NK-92 (cell line): ENCODE results near the gene GNAI2.
"Not testable (repeated sequence)": the region's sequence is repeated elsewhere in the genome, so short reads cannot be mapped to it uniquely, and the experiment has no call there.

Experiments
- DNase-seq: peaks from one replicate; lab custom pipeline; 2025; ENCODE audit not compliant: unreplicated experiment; lab: John Stamatoyannopoulos, UW

The GNAI2 gene

DNA sequence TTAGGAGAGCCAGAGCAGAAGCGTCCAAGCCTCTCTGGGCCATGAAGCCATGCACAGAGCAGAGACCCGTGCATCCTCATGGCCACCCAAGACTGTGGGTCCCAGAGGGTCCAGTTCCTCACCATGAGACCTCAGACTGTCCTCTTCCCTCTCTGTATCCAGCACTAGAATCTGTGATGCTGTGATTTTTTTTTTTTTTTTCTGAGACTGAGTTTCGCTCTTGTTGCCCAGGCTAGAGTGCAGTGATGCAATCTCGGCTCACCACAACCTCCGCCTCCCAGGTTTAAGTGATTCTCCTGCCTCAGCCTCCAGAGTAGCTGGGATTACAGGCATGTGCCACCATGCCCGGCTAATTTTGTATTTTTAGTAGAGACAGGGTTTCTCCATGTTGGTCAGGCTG lies 8.8 kb downstream of the GNAI2 start:
- not testable (repeated sequence) for DNase-seq

DNA sequence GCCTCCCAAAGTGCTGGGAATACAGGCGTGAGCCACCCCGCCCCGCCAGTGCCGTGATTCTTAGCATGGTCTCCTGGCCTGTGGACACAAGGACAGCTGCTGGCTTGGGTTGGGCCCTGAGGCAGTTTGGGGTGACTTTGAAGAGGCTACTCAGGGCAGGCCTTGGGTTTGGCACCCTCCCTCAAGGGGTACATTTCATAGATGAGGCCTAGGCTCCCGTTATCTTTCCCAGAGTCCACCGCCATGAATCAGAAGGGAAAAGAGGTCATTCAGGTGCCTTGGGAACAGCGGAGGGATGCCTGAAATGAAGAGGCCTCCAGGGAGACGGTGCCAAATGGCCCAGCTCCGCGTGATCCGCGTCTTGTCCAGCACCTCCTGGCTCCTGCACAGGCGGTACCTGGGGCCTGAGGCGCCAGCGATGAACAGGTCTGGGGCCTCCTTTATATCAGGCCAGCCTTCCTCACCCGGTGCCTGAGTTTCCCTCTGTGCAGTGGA lies 9.3 kb downstream of the GNAI2 start:
- no peak for DNase-seq

DNA sequence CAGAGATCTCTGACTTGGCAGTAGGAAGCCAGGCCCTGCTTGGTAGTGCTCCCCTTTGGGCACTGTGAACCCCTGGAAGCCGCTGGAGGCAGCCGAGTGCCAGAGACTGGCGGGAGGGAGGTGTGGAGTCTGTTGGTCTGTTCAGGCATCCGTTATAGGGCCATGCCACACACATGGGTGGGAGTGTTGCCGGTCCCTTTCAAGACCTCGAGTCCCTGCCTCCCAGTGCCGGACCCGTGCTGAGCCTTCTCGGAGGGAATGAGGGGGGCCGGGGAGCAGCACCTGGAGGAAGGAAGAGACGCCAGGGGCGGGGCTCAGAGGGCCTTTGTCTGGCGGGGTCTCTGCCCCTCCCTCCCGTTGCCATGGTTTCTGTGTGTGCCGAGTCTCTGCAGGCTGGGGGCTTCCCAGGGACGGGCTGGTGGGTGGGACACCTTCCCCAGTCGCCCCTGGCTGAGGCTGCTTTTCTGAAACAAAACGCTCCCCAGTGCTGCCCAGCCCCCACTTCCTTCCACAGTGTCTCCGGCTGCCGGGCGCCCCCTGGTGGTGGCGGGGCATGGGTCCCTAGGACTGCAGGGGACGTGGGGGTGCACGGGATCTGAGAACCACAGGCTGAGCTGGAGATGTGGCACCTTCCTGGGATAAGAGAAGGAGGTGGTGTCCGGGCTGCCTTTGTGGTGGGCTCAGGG lies 10.0 kb downstream of the GNAI2 start:
- DNase-seq = peak; percentile 68

DNA sequence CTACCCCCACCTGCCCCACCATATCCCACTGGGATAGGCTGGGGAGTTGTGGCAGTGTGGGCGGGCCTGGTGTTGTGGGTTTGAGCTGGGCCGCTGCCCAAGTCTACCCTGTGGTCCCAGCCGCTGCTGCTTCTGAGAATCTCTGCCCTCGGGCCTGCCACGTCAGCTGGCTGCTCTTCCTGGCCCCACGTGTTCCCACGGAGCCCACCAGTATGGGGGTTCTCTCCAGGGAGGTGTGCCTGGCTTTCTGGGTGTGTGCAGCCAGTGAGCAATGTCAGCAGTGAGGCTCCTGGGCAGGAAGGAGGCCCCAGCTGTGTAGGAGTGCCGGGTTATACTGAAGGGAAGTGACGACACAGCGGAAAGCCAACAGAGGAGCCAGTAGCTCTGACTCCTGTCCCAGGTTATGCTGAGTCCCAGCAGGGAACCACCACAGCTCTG lies 10.5 kb downstream of the GNAI2 start:
- no peak for DNase-seq

DNA sequence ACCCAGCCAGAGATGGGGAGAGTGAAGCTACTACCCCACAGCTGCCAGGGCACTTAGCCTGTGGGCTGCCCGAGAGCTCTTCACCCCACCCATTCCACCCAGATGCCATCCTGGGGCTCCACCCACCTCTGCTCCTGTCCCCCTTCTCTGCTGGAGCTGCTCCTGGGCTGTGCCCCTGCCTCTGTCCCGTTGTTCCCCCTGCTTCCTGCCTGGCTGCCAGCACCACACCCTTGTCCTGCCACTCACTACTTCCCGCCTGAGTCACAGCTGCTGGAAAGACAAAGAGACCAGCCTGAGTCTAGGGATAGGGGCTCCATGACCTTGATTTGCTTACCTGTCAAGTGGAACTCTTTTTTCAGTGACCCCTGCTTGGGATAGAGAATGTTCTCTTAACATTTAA lies 12.4 kb downstream of the GNAI2 start:
- DNase-seq = no peak

DNA sequence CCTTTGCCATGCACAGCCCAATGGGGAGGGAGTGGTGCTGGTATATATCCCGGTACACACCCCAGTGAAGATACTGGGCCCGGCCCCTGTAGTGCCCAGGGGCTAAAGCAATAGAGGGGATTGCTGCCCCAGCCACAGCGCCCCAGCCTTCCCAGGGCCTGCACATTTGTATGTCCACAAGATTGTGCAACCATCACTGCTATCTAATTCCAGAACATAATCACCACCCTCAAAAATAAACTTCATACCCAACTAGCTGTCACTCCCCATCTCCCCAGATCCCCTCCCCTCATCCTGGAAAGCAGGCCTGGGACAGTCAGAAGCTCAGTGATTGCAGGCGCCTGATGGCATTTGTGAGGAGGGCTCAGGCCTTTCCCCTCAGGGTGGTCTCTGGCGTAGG lies 13.5 kb downstream of the GNAI2 start:
- DNase-seq = no peak

DNA sequence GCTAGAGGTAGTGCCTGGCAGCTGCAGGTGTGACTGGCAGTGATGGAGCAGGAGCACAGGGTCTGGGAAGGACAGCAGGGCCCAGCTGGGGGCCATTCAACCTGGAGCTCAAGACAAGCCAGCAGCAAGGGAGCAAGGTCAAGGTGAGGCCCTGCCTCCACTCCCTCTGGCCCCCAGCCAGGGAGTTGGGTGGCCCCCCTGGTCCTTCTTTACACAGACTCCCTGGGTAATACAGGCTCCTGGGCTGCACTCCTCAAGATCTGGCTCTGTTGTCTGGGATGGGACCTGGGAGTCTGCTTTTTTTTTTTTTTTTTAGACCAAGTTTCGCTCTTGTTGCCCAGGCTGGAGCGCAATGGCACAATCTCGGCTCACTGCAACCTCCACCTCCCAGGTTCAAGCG lies 14.5 kb downstream of the GNAI2 start:
- DNase-seq = no peak

DNA sequence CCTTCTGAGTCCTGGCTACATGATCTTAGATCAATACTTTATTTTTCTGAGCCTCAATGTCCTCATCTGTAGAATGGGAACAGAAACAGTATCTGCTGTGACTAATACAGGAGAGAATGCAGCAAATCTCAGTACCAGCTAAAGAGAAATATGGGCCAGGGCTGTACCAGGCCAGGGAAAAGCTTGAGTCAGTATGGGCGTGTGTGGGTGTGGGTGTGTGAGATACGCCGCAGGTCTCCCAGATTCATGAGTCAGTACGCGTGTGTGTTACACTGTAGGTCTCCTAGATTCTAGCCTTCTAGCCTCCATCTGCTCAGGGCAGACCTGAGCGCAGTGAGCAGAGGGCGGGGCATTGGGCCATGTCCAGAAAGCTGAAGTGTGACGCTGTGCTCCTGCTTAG lies 15.2 kb downstream of the GNAI2 start:
- no peak for DNase-seq

DNA sequence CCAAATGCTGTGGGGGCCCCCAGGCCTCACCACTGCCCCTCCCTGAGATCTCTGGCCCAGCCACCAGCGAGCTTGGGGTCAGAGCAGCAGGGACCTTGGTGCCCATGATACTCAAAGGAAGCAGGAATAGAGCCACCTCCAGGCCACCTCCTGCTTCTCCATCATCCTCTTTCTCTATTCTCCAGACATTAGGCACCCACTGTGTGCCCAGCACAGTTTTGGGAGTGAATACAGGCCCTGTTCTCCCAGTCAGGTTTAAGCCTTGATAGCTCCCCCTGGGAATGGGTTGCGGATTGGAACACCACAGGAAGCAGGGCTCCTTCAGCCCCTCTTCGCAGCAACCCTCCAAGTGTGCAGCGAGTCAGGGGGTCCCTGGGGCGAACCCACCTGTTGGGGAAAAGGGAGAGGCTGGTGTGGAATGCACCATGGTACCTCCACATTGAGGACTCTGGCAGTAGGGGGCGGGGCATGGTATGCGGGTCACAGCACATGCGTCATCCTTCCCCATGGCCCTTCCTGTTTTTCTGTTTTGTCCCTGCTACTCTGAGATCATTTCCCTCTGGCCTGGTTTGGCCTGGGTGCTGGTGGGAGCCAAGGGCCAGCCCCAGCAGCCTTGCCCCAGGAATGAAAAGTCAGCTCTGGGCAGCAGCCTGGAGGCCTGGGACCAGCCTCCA lies 18.7 kb downstream of the GNAI2 start:
- DNase-seq = no peak

DNA sequence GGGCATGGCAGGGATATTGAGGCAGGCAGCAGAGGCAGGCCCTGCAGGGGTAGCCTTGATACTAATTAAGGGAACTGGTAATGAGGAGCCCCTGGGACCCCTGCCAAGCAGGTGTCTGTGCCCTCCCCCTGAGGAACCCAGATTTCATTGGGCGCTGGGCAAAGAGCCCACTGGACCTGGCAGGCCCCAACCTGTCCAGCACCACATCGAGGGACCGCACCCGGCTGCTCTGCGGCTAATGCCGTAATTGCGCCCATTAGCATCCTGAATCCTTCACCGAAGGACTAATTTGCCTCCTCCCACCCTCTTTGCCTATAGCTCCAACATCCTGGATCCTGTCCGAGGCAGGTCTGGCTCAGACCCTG lies 19.2 kb downstream of the GNAI2 start:
- no peak for DNase-seq

DNA sequence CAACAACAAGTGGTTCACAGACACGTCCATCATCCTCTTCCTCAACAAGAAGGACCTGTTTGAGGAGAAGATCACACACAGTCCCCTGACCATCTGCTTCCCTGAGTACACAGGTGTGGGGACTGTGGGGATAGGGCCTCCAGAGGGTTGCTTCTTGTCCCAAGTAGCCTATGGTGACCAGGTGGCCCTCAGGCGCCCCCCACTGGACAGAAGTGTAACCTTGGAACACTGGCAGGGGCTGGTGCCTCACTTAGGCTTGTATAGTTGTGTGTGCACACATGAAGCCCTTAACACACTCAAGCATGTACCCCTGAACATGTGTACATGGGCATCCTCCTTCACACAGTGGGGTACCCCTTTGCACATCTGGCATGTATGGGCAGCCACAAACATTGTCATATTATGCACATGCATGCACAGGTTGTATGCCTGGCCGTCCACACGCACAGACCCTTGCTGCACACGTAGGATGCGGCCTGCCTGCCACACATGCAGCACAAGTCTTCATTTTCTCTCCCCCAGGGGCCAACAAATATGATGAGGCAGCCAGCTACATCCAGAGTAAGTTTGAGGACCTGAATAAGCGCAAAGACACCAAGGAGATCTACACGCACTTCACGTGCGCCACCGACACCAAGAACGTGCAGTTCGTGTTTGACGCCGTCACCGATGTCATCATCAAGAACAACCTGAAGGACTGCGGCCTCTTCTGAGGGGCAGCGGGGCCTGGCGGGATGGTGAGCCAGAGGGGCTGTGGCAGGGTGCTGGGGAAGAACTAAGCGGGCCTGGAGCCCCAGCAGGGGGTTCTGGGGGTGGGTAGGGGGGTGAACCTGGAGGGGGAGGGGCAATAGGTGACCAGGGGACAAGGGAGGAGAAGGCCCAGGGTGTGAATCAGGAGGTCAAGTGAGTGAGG lies 21.2 kb downstream of the GNAI2 start:
- DNase-seq = no peak

DNA sequence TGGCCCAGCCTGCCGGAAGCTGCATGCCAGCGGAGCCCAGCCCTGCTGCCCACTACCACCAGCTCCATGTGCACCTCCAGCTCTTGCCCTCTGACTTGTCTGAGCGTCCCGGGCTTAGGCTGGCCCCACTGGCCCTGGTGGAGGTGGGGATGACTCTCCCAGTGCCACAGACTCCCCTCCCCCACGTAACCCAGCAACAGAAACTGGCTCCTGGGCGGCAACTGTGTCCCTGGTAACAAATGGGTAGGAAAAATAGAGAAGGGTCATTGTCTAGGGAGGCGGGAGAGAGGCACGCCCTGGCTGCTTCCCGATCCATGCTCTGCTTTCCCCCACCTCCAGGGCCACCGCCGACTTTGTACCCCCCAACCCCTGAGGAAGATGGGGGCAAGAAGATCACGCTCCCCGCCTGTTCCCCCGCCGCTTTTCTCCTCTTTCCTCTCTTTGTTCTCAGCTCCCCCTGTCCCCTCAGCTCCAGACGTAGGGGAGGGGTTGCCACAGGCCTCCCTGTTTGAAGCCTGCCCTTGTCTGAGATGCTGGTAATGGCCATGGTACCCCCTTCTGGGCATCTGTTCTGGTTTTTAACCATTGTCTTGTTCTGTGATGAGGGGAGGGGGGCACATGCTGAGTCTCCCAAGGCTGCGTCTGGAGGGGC lies 22.2 kb downstream of the GNAI2 start:
- no peak for DNase-seq

DNA sequence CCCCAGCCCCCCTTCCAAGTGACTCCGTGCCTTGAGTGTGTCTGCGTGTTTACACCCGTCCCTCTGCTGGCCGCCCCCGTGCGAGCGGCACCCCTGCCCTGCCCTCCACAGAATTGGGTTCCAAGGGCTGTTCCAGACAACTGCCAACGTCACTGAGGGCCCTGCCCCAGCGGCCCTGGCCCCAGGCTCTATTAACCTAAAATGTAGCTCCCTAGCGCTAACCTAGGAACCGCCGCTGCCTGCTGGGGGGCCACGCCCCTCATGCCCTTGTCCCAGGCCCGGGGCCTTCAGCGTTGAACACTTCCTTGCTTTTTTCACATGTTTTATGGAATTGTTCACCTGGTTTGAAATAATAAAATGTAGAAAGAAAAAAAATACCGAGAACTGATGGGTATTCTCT lies 23.0 kb downstream of the GNAI2 start:
- no peak for DNase-seq

DNA sequence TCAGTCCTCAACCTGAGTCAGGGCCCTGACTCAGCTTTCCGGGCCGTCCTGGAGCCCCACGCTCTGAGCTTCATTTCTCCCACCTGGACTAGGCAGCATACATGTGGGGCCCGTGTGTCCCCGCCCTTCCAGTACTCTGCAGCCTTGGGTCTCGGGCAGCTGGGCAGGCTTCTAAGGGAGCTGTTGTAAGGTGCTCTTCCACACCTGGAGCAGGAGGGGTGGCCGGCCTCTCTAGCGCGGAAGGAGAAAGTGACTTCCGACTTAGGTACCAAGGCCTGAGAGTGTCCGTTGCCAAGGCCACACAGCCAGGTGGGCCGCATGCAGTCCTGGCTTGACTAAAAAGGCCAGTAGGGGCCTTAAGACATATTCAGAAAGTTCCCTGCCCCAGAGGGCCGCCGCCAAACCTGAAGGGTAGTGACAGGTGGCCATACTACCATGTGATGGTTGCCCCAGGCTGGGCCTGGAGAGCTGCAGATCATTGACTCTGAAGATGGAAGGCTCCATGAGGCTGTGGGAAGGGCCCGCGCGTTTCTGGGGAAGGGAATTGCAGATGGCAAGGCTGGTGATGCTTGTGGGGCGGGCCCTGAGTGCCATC lies 23.5 kb downstream of the GNAI2 start:
- DNase-seq = no peak

DNA sequence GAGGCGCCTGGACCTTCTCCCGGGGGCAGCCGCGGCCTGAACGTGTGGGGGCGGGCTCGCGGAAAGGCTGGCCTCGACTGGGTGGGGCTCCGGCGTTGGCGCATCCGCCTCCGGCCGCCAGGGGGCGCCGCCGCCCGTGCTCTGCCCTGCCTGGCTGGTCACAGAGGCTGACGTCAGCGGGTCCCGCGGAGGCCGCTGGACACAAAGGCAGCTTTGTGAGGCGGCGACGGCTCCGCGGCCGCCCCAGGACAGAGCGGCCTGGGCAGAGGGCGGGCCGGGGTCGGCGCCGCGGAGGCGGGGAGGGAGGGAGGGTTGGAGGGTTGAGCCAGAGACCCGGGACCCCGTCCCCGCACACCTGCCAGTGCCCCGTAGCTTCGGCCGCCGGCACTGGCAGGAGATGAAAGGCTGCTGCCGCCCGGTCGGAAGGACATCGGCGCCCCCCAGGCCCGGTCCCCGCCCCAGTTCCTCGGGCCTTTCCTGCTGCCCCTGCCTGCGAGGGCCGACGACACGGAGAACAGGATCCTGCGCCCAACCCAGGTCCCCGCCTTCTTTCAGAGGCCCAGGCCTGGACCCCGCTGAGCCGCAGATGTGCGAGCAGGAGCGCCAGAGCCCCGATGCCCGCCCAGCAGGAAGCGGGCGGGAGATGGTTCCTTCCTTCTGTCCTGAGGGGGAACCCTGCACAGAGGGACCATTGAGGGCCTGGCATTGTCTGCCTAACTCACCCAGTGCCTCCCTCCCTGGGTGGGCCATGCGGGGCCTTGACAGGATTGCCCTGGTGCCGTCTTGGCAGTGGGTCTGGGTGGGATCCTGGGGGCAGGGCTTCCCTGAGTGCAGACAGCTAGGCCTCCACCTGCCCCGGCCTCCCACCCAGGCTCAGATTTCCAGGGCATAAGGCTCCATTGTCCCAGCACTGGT lies 24.3 kb downstream of the GNAI2 start:
- no peak for DNase-seq

DNA sequence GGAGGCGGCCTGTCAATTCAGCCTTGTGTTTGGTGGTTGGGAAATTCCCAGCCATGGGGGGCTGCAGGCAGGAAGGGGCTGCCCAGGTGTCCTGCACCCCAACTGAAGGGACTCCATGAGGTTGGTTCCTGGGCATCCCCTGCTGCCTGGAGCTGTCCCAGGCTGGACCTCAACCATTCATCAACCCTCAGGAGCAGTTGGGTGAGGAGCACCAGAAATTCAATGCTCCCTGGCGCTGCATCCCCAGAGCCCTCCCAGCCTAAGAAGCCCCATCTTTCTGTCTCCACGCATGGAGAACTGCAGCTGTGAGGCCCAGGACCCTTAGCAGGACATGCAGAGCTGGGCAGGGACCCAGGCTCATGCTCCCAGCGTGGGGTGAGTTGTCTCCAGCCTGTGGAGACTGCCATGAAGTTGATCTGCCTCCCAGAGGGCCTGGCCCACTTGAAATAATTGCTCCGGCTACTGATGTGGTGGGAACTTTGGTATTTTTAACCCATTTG lies 25.0 kb downstream of the GNAI2 start:
- no peak for DNase-seq

DNA sequence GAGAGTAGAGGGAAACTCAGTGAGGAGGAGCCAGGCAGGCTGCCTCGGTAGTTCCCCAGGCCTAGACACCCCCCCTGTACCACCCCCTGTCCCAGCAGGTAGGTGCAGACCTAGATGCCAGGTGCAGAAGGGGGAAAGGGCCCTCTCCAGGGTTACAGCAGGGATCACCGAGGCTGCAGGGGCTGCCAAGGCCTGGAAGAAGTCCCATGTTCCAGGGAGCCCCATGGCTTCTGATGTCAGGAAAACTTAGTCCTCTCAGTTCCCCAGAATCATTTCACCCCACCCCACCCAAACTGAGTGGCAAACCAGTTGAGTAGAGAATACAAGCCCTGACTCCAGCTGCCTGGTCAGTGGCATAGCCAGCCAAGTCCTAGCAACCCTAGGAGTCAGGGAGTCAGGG lies 25.5 kb downstream of the GNAI2 start:
- DNase-seq = no peak

DNA sequence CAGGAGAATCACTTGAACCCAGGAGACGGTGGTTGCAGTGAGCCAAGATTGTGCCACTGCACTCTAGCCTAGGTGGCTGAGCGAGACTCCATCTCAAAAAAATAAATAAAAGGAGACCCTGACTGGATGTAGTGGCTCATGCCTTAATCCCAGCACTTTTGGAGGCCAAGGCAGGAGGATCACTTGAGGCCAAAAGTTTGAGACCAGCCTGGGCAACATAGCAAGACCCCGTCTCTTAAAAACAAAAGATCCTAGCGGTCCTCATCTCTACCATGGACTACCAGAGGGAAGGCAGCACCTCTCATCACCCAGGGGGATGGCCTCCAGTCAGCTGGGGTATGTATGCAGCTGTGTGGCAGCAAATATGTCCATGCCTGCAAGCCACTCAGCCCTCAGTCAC lies 26.2 kb downstream of the GNAI2 start:
- DNase-seq = not testable (repeated sequence)

DNA sequence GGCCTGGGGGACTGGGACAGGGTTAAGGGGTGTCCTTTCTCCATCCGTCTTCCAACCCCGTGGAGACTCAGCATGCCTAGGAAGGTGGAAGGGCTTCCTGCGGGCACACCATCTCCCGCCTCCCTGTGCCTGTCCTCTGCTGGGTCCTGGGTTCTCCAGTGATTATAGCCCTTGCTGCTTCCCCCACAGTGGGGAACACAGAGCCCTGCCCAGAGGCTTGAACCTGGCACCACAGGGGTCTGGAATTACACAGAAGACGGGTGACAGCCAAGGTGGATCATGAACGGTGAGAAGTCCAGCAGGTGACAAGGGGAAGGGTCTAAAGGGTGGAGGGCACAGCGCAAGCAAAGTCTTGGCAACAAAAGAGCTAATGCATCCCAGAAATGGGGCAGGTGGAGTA lies 26.8 kb downstream of the GNAI2 start:
- DNase-seq = no peak
